Right lobe of liver (tissue), 4 donors: ENCODE data around the gene NCOA3.

Experiments
- POLR2A ChIP-seq: fragments of 450-650 bp; IDR thresholded peaks from one replicate; pipeline ENCODE4 v1.6.1; 2017; ENCODE audit warnings: antibody characterized with exemption, mild to moderate bottlenecking
- TF ChIP-seq, protein P1 (sequence below), 4 donors: fragments of 200-600 bp in 3 of 4; fragments of 450-650 bp in 1 of 4; IDR thresholded peaks; one replicate each; pipeline versions ENCODE4 v1.5.1 to v1.8.0; 2016 to 2022; ENCODE audit warnings: antibody characterized with exemption in 4 of 4, mild to moderate bottlenecking in 2 of 4
- donor health status: DM: no; HTN: no; CAD: no.
- donor health status: DM: no; HTN: no; CAD: no.
- donor health status: DM: no; HTN: yes; CAD: no.

DNA sequence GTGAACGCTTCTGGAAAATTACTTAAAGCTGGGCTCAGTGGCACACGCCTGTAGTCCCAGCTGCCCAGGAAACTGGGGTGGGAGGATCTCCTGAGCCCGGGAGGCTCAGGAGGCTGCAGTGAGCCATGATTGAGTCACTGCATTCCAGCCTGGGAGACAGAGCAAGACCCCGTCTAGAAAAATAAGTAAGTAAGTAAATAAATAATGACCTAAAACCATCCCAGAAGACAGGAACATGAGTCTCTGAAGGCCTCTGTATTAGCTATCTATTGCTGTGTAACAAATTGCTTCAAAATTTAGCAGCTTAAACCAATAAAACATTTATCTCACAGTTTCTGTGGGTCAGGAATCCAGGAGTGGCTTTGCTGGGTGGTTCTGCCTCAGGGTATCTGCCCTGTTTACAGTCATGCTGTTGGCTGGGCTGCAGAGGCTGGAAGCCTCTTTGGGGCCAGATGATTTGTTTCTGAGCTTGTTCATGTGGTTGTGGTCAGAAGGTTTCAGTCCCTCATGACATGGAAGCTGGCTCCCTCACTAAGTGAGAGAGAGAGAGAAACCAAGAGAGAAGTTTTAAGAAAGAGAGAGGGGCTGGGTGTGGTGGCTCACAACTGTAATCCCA, 48.4 kb upstream of the NCOA3 start:
- TF ChIP-seq POLR2A, result no peak
- TF ChIP-seq, protein P1, sequence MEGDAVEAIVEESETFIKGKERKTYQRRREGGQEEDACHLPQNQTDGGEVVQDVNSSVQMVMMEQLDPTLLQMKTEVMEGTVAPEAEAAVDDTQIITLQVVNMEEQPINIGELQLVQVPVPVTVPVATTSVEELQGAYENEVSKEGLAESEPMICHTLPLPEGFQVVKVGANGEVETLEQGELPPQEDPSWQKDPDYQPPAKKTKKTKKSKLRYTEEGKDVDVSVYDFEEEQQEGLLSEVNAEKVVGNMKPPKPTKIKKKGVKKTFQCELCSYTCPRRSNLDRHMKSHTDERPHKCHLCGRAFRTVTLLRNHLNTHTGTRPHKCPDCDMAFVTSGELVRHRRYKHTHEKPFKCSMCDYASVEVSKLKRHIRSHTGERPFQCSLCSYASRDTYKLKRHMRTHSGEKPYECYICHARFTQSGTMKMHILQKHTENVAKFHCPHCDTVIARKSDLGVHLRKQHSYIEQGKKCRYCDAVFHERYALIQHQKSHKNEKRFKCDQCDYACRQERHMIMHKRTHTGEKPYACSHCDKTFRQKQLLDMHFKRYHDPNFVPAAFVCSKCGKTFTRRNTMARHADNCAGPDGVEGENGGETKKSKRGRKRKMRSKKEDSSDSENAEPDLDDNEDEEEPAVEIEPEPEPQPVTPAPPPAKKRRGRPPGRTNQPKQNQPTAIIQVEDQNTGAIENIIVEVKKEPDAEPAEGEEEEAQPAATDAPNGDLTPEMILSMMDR (IDR thresholded peaks at IDR 0.05), result no peak
